Measurements from ENCODE around the gene KCNS3.

GRCh38 chr2:17845806-17846205 is 32.7 kb upstream of the KCNS3 start:
- TF ChIP-seq CTCF (IDR thresholded peaks at IDR 0.05) = no peak
- TF ChIP-seq EZH2 (IDR thresholded peaks at IDR 0.05) = no peak

Measured in neural progenitor cell (in vitro differentiated cells).